ENCODE results near the gene RASGRF2. TPM values are rescaled to one million over a fixed set of nuclear protein-coding genes. Genes with fewer than 3 reads are reported as not detected.

The RASGRF2 gene
- total and polyA plus RNA-seq, 9 of the 15 experiments (the other 6 are each of a cell fraction or from before 2014, with no cell fraction given), result 0.01 to 0.22 (median 0.08) TPM; not detected in 2

- intact Hi-C loops (cut with micrococcal nuclease), result loop anchor here (10.0 kb wide), 1 partner anchor 252 kb away; no protein-coding TSS in a partner anchor
- Histone ChIP-seq H3K4me3 (no peak overlapping the region), H2AFZ (ENCODE audit: low read depth, low read length) (no peak overlapping the region), H4K20me1 (replicated peaks; ENCODE audit: control insufficient read depth, insufficient read depth, low read length) (no peaks in the 10 kb centered on the region), H3K9me1 (ENCODE audit: control insufficient read depth, insufficient read depth, low read length) (no peaks in the 10 kb centered on the region), H3K79me2 (ENCODE audit: control insufficient read depth, insufficient read depth, low read length) (no peaks in the 10 kb centered on the region), H3K9ac (ENCODE audit: insufficient read depth in 1 of 2, low read depth in 2 of 2, low read length in 2 of 2) (no peak overlapping the region), H3K9me3 (replicated peaks; ENCODE audit: control insufficient read depth, insufficient read depth, low read depth, low read length) (no peaks in the 10 kb centered on the region), H3K27ac (ENCODE audit: extremely low read depth, low read depth, low read length) (no peak overlapping the region), H3K36me3 (ENCODE audit: control insufficient read depth, insufficient read depth, low read length) (no peaks in the 10 kb centered on the region), H3K4me1 (replicated peaks in 1 of 2; ENCODE audit: control insufficient read depth in 2 of 2, insufficient read depth in 2 of 2, low read length in 2 of 2) (no peaks in the 10 kb centered on the region), H3K27me3 (ENCODE audit: control insufficient read depth in 2 of 2, insufficient read depth in 2 of 2, low read length in 2 of 2) (peaks cover 10 to 18% of the 10 kb centered on the region in 2 experiments; a peak in 3 of 5 replicates), H3K4me2 (ENCODE audit: insufficient read depth, low read length) (no peak overlapping the region)
- 0% methylated on average over 3 of the region's 3 CpGs for WGBS (ENCODE audit: insufficient coverage, low coverage, missing lambda C conversion rate)
- in situ Hi-C loops (cut with MboI), result no loop called here
- ATAC-seq (no peak), DNase-seq (ENCODE audit: extremely low read depth in 1 of 4, low spot score in 3 of 4) (no peak), FAIRE-seq (no peak)
- BruUV-seq (replicated peaks), result no TSS peak
- CTCF ChIA-PET (ENCODE audit: low intra/inter-chr PET ratio), result no interaction called here
- POLR2A ChIA-PET, result no interaction called here
- TF ChIP-seq FOXM1 (IDR thresholded peaks at IDR 0.05; ENCODE audit: low read depth) (no peak), FOXM1 (CRISPR knock-in tag; IDR thresholded peaks at IDR 0.05; ENCODE audit: low read depth) (no peak), STAT6 (CRISPR knock-in tag; IDR thresholded peaks at IDR 0.05) (no peak), ZNF79 (CRISPR knock-in tag; IDR thresholded peaks at IDR 0.05; ENCODE audit: low read depth) (no peak), ZNF551 (CRISPR knock-in tag; IDR thresholded peaks at IDR 0.05) (no peak), PPARD (CRISPR knock-in tag; IDR thresholded peaks at IDR 0.05) (no peak), RUNX1 (IDR thresholded peaks at IDR 0.05; ENCODE audit: low read depth) (no peak), CHD7 (IDR thresholded peaks at IDR 0.05; ENCODE audit: low read depth, low read length) (no peak), MEIS2 (IDR thresholded peaks at IDR 0.05; ENCODE audit: partially characterized antibody) (no peak), HNRNPH1 (optimal IDR thresholded peaks at IDR 0.05; ENCODE audit: low read depth, low read length) (no peak)
Measured at GRCh38 chr5:80936881-80937280, 23.3 kb upstream of the RASGRF2 start.

Measured in K562 (cell line).